GM19193 (cell line): ENCODE results near the gene ATXN7L3.

Experiments used
- POLR2A ChIP-seq: IDR thresholded peaks from 4 replicates; pipeline ENCODE4 v1.6.1; 2011; ENCODE audit not compliant: insufficient read depth, insufficient read length; ENCODE audit errors: extremely low read depth

ATXN7L3 gene

GRCh38 chr17:44146375-44147346, 53.0 kb downstream of the ATXN7L3 start:
- no peak for TF ChIP-seq POLR2A

DNA sequence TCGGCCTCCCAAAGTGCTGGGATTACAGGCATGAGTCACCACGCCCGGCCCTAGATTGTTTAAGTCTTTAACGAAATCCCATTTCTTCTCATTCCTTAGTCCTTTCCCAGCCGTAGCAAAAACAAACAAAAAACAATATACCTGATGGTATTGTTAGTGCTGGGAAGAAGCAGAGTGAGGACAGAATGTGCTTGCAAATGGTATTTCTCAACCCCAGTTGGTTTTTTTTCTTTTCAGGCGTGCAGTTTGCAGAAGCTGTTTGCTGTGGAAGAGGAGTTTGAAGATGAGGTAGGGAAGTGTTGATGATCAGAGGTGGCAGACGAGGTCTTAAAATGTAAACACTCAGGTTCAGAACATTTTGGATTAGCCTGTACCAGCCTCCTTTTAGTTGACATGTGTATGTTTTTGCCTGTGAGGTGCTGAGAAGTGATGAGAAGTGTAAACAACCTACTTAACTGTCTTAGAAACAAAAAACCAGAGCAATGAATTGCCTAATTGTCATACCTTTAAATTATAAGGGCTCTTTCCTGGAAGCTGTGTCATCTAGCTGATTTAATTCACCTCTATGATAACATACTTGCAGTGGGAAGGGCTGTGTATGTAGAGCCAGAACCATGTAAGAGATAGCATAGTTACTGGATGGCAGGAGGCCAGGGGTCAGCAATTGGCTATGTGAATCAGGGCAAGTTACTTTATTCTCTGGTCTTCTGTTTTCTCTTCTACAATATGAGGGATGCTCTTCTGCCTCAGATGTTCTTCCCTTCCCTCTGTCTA, 54.5 kb downstream of the ATXN7L3 start:
- no peak for TF ChIP-seq POLR2A
